ENCODE measurements around the gene PSMA1.
"Not testable (repeated sequence)": the region's sequence is repeated elsewhere in the genome, so short reads cannot be mapped to it uniquely, and the experiment has no call there.

The PSMA1 gene

DNA sequence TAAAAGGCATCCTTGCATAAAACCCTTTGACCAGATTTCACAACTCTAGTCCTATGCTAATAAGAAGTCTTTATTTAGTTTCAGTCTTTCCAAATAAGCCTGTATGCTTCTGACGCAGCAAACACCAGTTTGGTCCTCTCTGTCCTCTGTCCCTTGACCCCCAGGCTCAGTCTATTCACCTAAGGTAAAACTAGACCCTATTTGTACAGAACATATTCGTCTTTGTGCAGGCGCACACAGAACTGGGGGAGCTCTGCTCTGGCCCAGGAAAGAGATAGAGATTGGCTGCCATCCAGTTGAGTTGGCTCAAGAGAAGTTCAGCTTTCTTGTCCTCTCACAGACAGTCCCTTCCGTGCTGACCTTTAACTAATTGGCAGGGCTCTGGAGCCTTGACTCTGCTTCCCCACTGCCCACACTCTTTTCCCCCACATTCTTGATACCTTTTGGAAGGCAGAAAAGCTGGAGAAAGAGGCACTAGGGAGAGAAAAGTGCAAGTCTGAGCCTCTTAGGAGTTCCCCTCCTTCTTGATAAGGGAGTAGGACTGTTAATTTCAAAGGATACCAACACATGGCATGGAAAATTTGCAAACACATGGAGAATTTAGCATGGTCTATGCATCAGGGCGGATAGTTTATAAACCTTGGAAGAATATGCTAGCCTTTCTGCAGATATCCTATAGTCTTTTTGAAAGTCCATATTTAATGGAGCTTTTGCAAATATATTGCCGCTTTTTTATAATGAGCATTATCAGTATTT lies 21.2 kb upstream of the PSMA1 start:
- Mint-ChIP-seq H3K4me3 (no peak overlapping the region), H3K27me3 (no peaks in the 10 kb centered on the region), H3K27ac (no peak overlapping the region), H3K4me1 (ENCODE audit: low read depth) (peaks cover 67% of the 10 kb centered on the region), H3K9me3 (no peaks in the 10 kb centered on the region), H3K36me3 (ENCODE audit: low read depth) (peaks cover 11% of the 10 kb centered on the region)

DNA sequence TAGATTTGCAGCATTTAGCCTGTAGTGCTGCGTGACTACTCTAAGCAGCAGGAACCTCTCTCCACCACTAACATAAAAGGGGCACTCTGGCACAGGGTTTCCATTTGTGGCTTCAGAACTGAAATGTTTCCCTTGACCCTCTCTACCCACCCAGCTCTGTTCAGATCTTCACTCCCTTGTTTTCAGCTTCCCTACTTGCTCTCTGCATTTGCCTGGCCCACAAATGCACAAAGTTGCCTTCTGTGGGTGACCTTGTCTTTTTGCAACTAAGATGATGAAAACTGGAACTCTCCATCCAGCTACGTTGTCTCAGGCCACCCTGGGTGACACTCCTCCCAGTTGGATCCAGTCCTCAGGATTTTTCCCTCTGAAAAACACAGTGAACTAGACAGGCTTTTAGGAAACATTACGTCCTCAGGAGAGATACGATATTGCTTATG lies 19.8 kb upstream of the PSMA1 start:
- Mint-ChIP-seq H3K9me3 (no peaks in the 10 kb centered on the region), H3K27ac (peak overlapping the region; percentile 56), H3K36me3 (ENCODE audit: low read depth) (peaks cover 4% of the 10 kb centered on the region), H3K4me1 (ENCODE audit: low read depth) (peaks cover 54% of the 10 kb centered on the region), H3K4me3 (no peak overlapping the region), H3K27me3 (no peaks in the 10 kb centered on the region)

DNA sequence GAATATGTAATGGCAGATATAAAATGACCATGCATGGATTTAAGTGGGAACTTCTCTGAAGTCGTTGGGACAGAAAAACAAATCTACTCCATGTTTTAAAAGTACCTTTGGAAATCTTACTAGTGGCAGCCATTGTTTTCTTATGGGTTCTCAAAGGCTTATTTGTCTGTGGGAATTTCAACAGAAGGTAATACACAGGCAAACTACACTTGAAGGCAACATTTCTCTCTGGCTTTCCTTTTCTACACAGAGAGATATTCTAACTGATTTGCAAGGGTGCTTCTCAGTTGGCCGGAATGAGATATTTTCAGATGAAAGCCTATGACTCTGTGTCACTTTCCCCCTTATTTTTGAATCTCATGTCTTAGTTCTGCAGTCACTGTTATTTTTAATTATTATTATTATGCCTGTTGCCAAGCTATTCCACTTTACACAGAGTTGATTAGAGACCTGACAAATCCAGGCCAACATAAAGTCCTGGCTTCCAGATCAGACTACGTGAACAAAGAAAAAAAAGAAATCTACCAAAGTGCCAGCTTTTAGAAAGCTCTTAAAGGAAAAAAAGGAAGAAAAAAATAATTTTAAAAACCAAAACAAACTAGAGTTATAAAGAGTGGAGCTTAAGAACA lies 18.9 kb upstream of the PSMA1 start:
- Mint-ChIP-seq H3K27me3 (no peaks in the 10 kb centered on the region), H3K27ac (no peak overlapping the region), H3K4me1 (ENCODE audit: low read depth) (peaks cover 45% of the 10 kb centered on the region), H3K4me3 (no peak overlapping the region), H3K9me3 (no peaks in the 10 kb centered on the region), H3K36me3 (ENCODE audit: low read depth) (no peaks in the 10 kb centered on the region)

DNA sequence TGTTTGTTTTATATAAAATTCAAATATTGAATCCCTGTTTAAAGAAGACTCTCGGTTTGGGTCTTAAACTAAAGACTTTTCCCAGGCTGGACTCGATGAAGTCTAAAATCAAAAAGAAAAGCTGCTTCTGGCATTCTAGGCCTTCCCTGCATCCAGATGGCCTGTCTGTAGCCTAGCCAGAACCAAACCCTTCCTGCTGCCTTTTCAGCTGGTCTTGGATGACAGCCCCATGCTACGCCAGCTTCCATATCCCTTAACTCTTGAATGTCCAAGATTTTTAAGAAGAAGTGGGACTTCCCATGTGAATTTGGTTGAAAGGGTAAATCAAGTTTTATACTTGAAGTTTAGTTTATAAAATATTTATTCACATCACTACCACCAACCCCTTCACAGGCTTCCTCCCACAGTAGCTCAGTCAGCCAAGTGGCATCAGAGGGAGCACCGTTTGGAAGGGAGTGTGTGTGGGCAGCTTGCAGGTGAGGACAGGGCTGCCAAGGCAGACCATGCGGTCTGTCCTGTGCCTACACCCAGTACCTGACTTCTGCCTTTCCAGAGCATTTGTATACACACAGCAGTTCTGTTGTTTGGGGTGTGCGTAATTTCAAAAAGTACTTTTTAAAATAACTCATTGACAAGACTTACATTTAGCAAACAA lies 18.2 kb upstream of the PSMA1 start:
- Mint-ChIP-seq H3K27me3 (no peaks in the 10 kb centered on the region), H3K27ac (no peak overlapping the region), H3K36me3 (ENCODE audit: low read depth) (no peaks in the 10 kb centered on the region), H3K9me3 (no peaks in the 10 kb centered on the region), H3K4me3 (no peak overlapping the region), H3K4me1 (ENCODE audit: low read depth) (peaks cover 40% of the 10 kb centered on the region)

DNA sequence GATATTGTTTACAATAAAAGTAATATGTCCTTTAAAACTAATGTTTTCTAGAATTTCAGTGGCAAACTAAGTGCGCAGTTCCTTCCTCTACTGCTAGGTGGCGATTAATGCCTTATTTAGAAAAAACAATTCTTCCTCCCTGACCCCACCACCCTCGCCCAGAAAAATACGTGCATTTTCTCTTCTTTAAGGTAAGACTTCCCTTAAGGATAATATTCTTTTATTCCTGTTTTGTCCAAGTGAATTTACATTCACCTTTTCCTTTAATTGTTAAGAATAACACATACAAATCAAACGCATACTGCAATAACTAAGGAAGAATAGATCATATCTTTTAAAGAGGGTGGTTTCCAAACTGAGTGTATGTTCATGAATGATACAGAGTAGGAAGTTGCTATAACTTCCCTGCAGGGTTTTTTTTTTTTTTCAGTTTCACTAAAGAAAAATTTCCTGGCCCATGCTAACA lies 17.0 kb upstream of the PSMA1 start:
- H3K9me3 Mint-ChIP-seq, result no peaks in the 10 kb centered on the region
- peak overlapping the region; percentile 88 for H3K27ac Mint-ChIP-seq
- H3K36me3 Mint-ChIP-seq (ENCODE audit: low read depth), result no peaks in the 10 kb centered on the region
- no peaks in the 10 kb centered on the region for H3K27me3 Mint-ChIP-seq
- peak overlapping the region; percentile 69 for H3K4me3 Mint-ChIP-seq
- peaks cover 39% of the 10 kb centered on the region for H3K4me1 Mint-ChIP-seq (ENCODE audit: low read depth)

DNA sequence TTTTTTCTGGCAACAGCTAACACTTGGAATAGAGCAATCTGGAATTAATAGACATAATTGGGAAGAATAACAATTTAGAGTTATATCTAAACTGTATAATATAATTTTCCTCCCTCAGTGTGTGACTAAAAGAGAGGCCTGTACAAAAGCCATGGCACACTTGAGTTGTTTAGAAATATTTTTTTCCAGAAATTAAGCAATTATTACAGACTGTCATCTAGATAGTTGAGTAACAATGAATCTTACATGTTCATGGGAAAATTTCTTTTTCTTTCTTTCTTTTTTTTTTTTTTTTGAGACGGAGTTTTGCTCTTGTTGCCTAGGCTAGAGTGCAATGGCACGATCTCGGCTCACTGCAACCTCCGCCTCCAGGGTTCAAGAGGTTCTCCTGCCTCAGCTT lies 15.0 kb upstream of the PSMA1 start:
- H3K4me3 Mint-ChIP-seq; H3K27me3 Mint-ChIP-seq; H3K36me3 Mint-ChIP-seq (ENCODE audit: low read depth); H3K27ac Mint-ChIP-seq; H3K9me3 Mint-ChIP-seq: not testable (repeated sequence)
- H3K4me1 Mint-ChIP-seq (ENCODE audit: low read depth), result peaks cover 26% of the 10 kb centered on the region

DNA sequence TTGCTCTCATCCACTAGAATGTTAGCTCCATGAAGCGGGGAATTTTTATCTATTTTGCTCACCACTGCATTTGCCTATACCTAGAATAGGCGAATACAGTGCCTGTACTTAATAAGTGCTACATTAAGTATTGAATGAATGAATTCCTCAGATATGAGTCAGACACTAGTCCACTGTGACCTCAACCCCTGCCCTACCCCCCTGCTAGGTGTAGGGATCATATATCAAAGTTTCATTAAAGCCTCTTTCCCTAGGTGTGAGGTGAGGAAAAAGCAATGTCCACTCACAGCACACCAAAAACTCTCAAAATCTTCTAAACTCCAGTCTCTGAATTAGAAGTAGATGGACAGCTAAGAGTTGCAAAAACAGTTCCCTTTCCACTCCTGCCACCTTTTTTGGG lies 9.8 kb upstream of the PSMA1 start:
- Mint-ChIP-seq H3K27ac (no peak overlapping the region), H3K9me3 (no peaks in the 10 kb centered on the region), H3K36me3 (ENCODE audit: low read depth) (peaks cover 4% of the 10 kb centered on the region), H3K4me1 (ENCODE audit: low read depth) (no peaks in the 10 kb centered on the region), H3K27me3 (no peaks in the 10 kb centered on the region), H3K4me3 (no peak overlapping the region)

DNA sequence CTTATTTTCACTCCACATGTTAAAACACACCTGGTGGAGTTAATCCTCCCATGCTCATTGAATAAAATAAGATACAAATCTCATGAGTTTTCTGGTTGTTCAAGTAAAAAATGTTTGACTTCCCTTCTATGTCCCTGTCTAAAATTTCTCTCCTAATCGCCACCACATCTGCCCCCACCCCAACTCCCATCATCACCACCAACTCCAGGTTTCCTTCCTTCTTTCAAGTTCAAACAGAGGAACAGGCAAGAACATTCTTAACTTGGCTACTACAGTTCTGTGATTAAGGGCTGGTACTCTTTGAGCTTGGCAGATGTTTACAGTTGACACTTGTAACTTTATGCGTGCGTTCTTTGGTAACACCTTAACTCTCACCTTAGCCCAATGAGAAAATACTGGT lies 9.1 kb upstream of the PSMA1 start:
- Mint-ChIP-seq H3K4me1 (ENCODE audit: low read depth) (no peaks in the 10 kb centered on the region), H3K9me3 (no peaks in the 10 kb centered on the region), H3K27ac (no peak overlapping the region), H3K36me3 (ENCODE audit: low read depth) (peaks cover 4% of the 10 kb centered on the region), H3K27me3 (no peaks in the 10 kb centered on the region), H3K4me3 (no peak overlapping the region)

DNA sequence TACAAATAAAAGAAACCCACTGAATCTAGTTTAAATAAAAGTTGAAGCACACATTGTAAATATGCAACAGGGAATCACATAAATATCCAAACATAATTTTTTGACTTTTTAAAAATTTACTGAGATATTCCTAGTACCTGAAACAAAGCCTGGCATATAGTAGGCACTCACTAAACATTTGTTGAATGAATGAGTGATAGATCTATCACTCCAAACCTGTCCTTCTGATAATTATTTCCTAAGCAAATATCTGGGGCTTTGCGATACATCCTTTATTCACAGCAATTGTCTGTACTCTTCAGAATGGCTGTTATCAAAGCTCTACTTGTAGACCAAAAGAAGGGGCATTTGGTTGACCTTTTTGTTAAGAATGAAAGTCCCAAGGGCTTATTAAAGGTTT lies 2.6 kb upstream of the PSMA1 start:
- H3K4me1 Mint-ChIP-seq (ENCODE audit: low read depth), result peaks cover 23% of the 10 kb centered on the region
- H3K4me3 Mint-ChIP-seq, result no peak overlapping the region
- no peaks in the 10 kb centered on the region for H3K9me3 Mint-ChIP-seq
- no peaks in the 10 kb centered on the region for H3K27me3 Mint-ChIP-seq
- peaks cover 18% of the 10 kb centered on the region for H3K36me3 Mint-ChIP-seq (ENCODE audit: low read depth)
- no peak overlapping the region for H3K27ac Mint-ChIP-seq

DNA sequence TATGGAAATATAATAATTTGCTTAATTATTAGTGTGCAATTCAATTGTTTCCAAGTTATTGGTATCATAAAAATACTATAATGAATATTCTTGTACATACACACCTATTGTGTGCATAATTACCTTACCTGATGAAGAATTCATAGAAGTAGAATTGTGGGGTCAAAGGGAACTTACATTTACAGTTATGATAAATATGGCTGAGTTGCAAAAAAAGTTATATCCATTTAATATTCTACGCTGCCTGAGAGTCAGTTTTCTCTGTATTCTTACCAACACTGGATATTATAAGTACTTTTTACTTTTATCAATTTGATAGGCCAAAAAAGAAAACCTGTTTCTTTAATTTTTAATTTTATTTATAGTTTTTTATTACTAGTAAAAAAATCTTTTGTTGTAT lies 2.1 kb upstream of the PSMA1 start:
- H3K9me3 Mint-ChIP-seq, result no peaks in the 10 kb centered on the region

DNA sequence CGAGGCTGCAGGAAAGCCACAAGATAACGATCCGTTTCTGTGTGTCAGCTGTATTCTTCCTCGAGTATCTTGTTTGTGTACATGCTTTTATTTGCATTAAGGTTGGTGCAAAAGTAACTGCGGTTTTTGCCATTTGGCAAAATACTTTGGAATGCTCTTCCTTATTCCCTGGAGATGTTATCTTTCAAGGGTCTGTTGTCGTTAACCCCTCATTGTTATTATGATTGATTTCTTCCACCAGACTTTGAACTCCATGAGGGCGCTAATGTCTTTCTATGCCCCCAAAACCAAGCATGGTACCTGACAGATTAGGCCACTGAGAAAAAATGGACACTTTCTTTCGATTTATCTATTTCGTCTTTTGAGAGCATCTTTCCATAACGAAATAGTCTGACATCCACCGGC lies 563 bp upstream of the PSMA1 start:
- H3K4me3 Mint-ChIP-seq, result peak overlapping the region; percentile 95
- H3K36me3 Mint-ChIP-seq (ENCODE audit: low read depth), result peaks cover 27% of the 10 kb centered on the region
- no peaks in the 10 kb centered on the region for H3K27me3 Mint-ChIP-seq
- peaks cover 32% of the 10 kb centered on the region for H3K4me1 Mint-ChIP-seq (ENCODE audit: low read depth)
- no peaks in the 10 kb centered on the region for H3K9me3 Mint-ChIP-seq
- H3K27ac Mint-ChIP-seq, result peak overlapping the region; percentile 95

More for the DNA sequence above, 2.1 kb upstream of the PSMA1 start:
- Mint-ChIP-seq H3K4me3 (no peak overlapping the region), H3K27me3 (no peaks in the 10 kb centered on the region), H3K36me3 (ENCODE audit: low read depth) (peaks cover 24% of the 10 kb centered on the region), H3K27ac (no peak overlapping the region), H3K4me1 (ENCODE audit: low read depth) (peaks cover 29% of the 10 kb centered on the region)

DNA sequence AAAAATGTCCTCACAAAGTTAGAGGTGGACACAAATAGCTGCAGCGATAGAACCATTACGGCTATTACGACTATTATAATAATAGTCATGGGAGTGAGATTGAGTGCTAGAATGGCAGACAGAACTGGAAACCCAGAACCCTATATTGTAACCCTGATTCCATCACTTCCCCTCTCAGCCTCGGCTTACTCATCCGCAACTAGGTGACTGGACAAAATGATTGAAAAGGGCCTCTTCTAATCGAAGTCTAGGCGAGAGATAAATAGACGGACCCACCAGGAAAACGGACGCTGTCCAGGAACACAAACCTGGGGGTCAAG lies 629 bp downstream of the PSMA1 start:
- Mint-ChIP-seq H3K4me1 (ENCODE audit: low read depth) (peaks cover 32% of the 10 kb centered on the region), H3K27ac (peak overlapping the region; percentile 95), H3K36me3 (ENCODE audit: low read depth) (peaks cover 34% of the 10 kb centered on the region), H3K27me3 (no peaks in the 10 kb centered on the region), H3K9me3 (no peaks in the 10 kb centered on the region), H3K4me3 (peak overlapping the region; percentile 95)

DNA sequence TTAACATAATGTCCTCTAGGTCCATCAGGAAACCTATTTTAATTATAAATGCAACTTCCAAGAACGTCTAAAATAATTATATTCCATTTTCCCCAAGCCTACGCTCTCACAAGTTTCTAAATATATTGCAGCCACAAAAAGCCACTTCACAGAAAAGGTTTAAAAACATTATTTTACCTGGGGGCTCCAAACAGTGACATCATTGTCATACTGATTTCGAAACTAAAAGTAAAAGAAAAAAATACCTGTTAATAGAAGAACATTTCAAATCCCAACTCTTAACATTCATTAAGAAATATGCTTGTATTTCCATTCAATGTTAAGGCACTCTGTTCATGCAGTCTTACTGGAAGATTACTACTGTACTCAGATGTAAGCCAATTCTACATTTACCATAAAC lies 1.4 kb downstream of the PSMA1 start:
- H3K36me3 Mint-ChIP-seq (ENCODE audit: low read depth), result peaks cover 40% of the 10 kb centered on the region
- H3K4me3 Mint-ChIP-seq, result peak overlapping the region; percentile 95
- H3K9me3 Mint-ChIP-seq, result no peaks in the 10 kb centered on the region
- H3K27me3 Mint-ChIP-seq, result no peaks in the 10 kb centered on the region
- peak overlapping the region; percentile 95 for H3K27ac Mint-ChIP-seq
- peaks cover 32% of the 10 kb centered on the region for H3K4me1 Mint-ChIP-seq (ENCODE audit: low read depth)

DNA sequence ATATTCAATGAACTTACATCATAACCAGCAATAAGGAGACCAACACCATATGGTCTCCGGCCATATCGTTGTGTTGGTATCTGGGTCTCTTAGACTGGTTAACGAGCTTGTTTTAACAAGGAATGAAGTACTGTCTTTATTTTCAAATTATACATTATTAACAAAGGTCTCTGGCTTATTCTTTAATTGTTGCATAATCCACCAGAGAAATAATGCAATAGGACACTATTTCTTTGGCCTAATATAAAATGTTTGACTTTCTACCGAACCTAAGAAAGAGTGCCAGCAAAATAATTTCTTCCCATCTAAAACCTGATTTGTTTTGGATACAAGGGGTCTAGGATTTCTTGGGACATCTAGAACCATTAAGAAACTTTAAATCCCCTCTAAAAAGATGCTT lies 6.4 kb downstream of the PSMA1 start:
- H3K9me3 Mint-ChIP-seq, result no peaks in the 10 kb centered on the region
- no peaks in the 10 kb centered on the region for H3K27me3 Mint-ChIP-seq
- H3K4me1 Mint-ChIP-seq (ENCODE audit: low read depth), result peaks cover 27% of the 10 kb centered on the region
- no peak overlapping the region for H3K4me3 Mint-ChIP-seq
- H3K36me3 Mint-ChIP-seq (ENCODE audit: low read depth), result peaks cover 70% of the 10 kb centered on the region
- H3K27ac Mint-ChIP-seq, result no peak overlapping the region

DNA sequence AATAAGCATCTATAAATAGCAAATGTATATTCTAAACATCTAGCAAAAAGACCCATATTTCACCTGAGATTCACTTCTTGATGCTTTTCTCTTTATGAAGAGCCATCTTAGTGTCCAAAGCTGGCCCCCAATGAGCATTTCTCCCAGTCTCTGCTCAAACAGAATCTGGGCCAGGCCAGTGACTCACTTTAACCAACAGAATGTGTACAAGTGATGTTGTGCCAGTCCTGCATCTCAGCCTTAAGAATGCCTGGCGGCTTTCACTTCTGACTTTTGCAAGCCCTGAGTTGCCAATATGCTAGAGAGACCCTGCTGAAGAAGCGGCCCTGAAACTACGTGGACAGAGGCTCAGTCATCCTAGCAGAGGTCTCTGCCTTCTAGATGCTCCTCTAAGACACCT lies 13.7 kb downstream of the PSMA1 start:
- H3K36me3 Mint-ChIP-seq (ENCODE audit: low read depth), result peaks cover 74% of the 10 kb centered on the region
- H3K27ac Mint-ChIP-seq, result peak overlapping the region; percentile 26
- peaks cover 8% of the 10 kb centered on the region for H3K4me1 Mint-ChIP-seq (ENCODE audit: low read depth)

More for the DNA sequence above, 13.7 kb downstream of the PSMA1 start:
- H3K9me3 Mint-ChIP-seq, result no peaks in the 10 kb centered on the region
- H3K4me3 Mint-ChIP-seq, result no peak overlapping the region
- H3K27me3 Mint-ChIP-seq, result no peaks in the 10 kb centered on the region
